GM23338 (cell line): ENCODE measurements around the gene SUGCT. TPM values are rescaled to one million over a fixed set of nuclear protein-coding genes. Genes with fewer than 3 reads are reported as not detected.

ENCODE experiments used
- ATAC-seq: fragments of 200-7000 bp; cut with Tn5 transposase; 3 replicates; pipeline ENCODE4 v1.9.1; 2020
- DNase-seq: peaks from one replicate; pipeline ENCODE4 v3.0.0-alpha.2; 2015; ENCODE audit warnings: low spot score
- H2AFZ ChIP-seq: fragments of 200-600 bp; sonication (generic); 2 replicates; pipeline ENCODE4 v1.8.0; 2016; ENCODE audit warnings: antibody characterized with exemption, mild to moderate bottlenecking, moderate library complexity
- H3F3A ChIP-seq: fragments of 200-600 bp; sonication (generic); replicated peaks from 2 replicates; pipeline ENCODE4 v1.8.0; 2017; ENCODE audit warnings: antibody characterized with exemption, mixed run types, low read depth
- H3K27ac ChIP-seq: fragments of 200-600 bp; sonication (generic); 2 replicates; pipeline ENCODE4 v1.6.1; 2016; ENCODE audit warnings: low read depth
- H3K27me3 ChIP-seq: fragments of 200-600 bp; sonication (generic); 2 replicates; pipeline ENCODE4 v1.8.0; 2016; ENCODE audit warnings: mild to moderate bottlenecking, mixed run types, moderate library complexity; ENCODE audit not compliant: insufficient read depth
- H3K36me3 ChIP-seq: fragments of 200-600 bp; sonication (generic); 2 replicates; pipeline ENCODE4 v1.8.0; 2016; ENCODE audit warnings: mild to moderate bottlenecking; ENCODE audit not compliant: insufficient read depth
- H3K4me1 ChIP-seq: fragments of 200-600 bp; sonication (generic); 2 replicates; pipeline ENCODE4 v1.8.0; 2016; ENCODE audit warnings: mild to moderate bottlenecking, moderate library complexity; ENCODE audit not compliant: insufficient read depth
- H3K4me2 ChIP-seq: fragments of 200-600 bp; sonication (generic); 2 replicates; pipeline ENCODE4 v1.7.1; 2017; ENCODE audit warnings: mixed run types
- H3K4me3 ChIP-seq: fragments of 200-600 bp; sonication (generic); 2 replicates; pipeline ENCODE4 v1.6.1; 2016; ENCODE audit warnings: mixed run types
- H3K79me2 ChIP-seq: fragments of 200-600 bp; sonication (generic); replicated peaks from 2 replicates; pipeline ENCODE4 v1.8.0; 2017; ENCODE audit warnings: mild to moderate bottlenecking; ENCODE audit not compliant: insufficient read depth
- H3K9me2 ChIP-seq: fragments of 200-600 bp; sonication (generic); 2 replicates; pipeline ENCODE4 v1.8.0; 2017; ENCODE audit not compliant: insufficient read depth
- H4K20me1 ChIP-seq: fragments of 200-600 bp; sonication (generic); replicated peaks from 2 replicates; pipeline ENCODE4 v1.8.0; 2017; ENCODE audit warnings: mild to moderate bottlenecking; ENCODE audit not compliant: insufficient read depth
- H3K27ac Mint-ChIP-seq: 2 replicates; pipeline ENCODE4 v1.8.0; 2020; ENCODE audit warnings: inconsistent platforms, mild to moderate bottlenecking, moderate library complexity, mixed read lengths
- H3K27me3 Mint-ChIP-seq: 3 replicates; pipeline ENCODE4 v1.8.0; 2022; ENCODE audit warnings: low read depth, mild to moderate bottlenecking, moderate library complexity, mixed read lengths, inconsistent platforms; ENCODE audit not compliant: insufficient read depth, poor library complexity
- H3K36me3 Mint-ChIP-seq: 3 replicates; pipeline ENCODE4 v1.8.0; 2021; ENCODE audit warnings: low read depth, mild to moderate bottlenecking, inconsistent platforms, moderate library complexity, mixed read lengths
- H3K4me1 Mint-ChIP-seq: 3 replicates; pipeline ENCODE4 v1.8.0; 2020; ENCODE audit warnings: mild to moderate bottlenecking, inconsistent platforms, mixed read lengths
- H3K4me3 Mint-ChIP-seq: 3 replicates; pipeline ENCODE4 v1.8.0; 2021; ENCODE audit warnings: moderate library complexity, mild to moderate bottlenecking, inconsistent platforms, mixed read lengths
- H3K9me3 Mint-ChIP-seq: 3 replicates; pipeline ENCODE4 v1.8.0; 2020; ENCODE audit warnings: moderate library complexity, mild to moderate bottlenecking, inconsistent platforms, mixed read lengths
- polyA plus RNA-seq: library from polyadenylated mRNA; unstranded; fragments of >200 nt; fragmentation: Nextera tagmentation; extraction: Ambion mirVana; gene quantifications from 2 replicates; pipeline ENCODE4 v1.2.1, GENCODE V29; 2016
- total RNA-seq: library from RNA; depleted of rRNA; stranded (reverse); fragments of >200 nt; shearing (Covaris generic); gene quantifications from 2 replicates; pipeline ENCODE4 v1.2.3, GENCODE V29; 2014
- TF ChIP-seq, protein P1 (sequence below): fragments of 250-450 bp; sonication (Bioruptor Pico); IDR thresholded peaks from 2 replicates; pipeline ENCODE4 v1.5.0; 2020; ENCODE audit warnings: mild to moderate bottlenecking, moderate library complexity
- TF ChIP-seq, protein P2 (sequence below), 2 experiments: fragments of 200-600 bp in 1 of 2; sonication (generic) in 1 of 2; conservative IDR thresholded peaks; 2 replicates each; pipeline versions ENCODE4 v1.5.1 to v1.6.1; 2016 to 2017; ENCODE audit warnings: antibody characterized with exemption in 2 of 2, low read depth in 2 of 2, mild to moderate bottlenecking in 2 of 2, moderate library complexity in 1 of 2

Gene SUGCT
- total and polyA plus RNA-seq, 2 experiments from 2014 or later: 4.2 to 5.6 TPM

DNA sequence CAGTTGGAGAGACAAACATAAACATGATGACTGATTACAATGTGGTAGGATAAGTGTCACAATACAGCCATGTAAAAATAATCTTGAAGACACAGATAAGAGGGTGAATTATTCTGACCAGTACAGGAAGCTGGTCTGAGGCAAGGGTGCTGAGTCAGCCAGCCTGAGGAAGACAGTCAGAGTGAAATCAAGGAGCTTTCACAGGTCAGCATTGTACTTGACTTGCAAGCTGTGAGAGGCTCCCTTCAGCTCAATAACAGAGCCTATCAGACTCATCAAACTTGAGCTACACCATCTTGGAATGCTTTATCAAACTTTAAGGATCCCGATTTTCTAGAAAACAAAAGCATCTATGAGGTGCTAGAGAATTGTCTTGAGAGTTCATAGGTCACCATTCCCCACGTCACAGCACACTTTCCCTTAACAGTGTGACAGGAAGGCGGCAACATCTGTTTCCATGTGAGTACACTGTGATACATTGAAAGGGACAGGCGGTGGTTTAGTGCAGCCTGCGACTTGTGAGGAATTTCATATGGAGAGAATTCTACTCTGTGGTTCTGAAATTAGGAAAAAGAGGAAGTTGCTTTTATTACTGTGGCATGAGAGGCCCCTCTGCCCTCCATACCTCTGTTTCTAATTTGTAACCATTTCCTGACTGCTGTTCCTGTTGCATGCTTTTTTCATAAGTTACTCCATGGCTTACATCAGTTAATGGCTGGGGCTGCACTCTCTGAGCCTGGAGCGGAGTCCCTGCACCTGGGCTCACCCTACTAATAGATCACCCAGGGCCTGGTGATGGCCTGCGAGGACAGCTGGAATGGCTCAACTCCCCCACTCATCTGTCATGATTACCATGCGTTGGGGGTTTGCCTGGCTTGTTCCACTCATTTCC is 417.1 kb downstream of the SUGCT start:
- Histone ChIP-seq H3K27ac (no peak overlapping the region), H3K27me3 (no peaks in the 10 kb centered on the region), H2AFZ (no peak overlapping the region), H3K4me2 (no peak overlapping the region), H3K4me1 (peaks cover 7% of the 10 kb centered on the region; the same call in 1 of the 2 replicates), H3K4me3 (no peak overlapping the region), H3F3A (no peaks in the 10 kb centered on the region), H3K36me3 (no peaks in the 10 kb centered on the region), H3K79me2 (no peaks in the 10 kb centered on the region), H3K9me2 (no peaks in the 10 kb centered on the region), H4K20me1 (no peaks in the 10 kb centered on the region)
- no peak overlapping the region for H3K4me3 Mint-ChIP-seq
- TF ChIP-seq, protein P1, sequence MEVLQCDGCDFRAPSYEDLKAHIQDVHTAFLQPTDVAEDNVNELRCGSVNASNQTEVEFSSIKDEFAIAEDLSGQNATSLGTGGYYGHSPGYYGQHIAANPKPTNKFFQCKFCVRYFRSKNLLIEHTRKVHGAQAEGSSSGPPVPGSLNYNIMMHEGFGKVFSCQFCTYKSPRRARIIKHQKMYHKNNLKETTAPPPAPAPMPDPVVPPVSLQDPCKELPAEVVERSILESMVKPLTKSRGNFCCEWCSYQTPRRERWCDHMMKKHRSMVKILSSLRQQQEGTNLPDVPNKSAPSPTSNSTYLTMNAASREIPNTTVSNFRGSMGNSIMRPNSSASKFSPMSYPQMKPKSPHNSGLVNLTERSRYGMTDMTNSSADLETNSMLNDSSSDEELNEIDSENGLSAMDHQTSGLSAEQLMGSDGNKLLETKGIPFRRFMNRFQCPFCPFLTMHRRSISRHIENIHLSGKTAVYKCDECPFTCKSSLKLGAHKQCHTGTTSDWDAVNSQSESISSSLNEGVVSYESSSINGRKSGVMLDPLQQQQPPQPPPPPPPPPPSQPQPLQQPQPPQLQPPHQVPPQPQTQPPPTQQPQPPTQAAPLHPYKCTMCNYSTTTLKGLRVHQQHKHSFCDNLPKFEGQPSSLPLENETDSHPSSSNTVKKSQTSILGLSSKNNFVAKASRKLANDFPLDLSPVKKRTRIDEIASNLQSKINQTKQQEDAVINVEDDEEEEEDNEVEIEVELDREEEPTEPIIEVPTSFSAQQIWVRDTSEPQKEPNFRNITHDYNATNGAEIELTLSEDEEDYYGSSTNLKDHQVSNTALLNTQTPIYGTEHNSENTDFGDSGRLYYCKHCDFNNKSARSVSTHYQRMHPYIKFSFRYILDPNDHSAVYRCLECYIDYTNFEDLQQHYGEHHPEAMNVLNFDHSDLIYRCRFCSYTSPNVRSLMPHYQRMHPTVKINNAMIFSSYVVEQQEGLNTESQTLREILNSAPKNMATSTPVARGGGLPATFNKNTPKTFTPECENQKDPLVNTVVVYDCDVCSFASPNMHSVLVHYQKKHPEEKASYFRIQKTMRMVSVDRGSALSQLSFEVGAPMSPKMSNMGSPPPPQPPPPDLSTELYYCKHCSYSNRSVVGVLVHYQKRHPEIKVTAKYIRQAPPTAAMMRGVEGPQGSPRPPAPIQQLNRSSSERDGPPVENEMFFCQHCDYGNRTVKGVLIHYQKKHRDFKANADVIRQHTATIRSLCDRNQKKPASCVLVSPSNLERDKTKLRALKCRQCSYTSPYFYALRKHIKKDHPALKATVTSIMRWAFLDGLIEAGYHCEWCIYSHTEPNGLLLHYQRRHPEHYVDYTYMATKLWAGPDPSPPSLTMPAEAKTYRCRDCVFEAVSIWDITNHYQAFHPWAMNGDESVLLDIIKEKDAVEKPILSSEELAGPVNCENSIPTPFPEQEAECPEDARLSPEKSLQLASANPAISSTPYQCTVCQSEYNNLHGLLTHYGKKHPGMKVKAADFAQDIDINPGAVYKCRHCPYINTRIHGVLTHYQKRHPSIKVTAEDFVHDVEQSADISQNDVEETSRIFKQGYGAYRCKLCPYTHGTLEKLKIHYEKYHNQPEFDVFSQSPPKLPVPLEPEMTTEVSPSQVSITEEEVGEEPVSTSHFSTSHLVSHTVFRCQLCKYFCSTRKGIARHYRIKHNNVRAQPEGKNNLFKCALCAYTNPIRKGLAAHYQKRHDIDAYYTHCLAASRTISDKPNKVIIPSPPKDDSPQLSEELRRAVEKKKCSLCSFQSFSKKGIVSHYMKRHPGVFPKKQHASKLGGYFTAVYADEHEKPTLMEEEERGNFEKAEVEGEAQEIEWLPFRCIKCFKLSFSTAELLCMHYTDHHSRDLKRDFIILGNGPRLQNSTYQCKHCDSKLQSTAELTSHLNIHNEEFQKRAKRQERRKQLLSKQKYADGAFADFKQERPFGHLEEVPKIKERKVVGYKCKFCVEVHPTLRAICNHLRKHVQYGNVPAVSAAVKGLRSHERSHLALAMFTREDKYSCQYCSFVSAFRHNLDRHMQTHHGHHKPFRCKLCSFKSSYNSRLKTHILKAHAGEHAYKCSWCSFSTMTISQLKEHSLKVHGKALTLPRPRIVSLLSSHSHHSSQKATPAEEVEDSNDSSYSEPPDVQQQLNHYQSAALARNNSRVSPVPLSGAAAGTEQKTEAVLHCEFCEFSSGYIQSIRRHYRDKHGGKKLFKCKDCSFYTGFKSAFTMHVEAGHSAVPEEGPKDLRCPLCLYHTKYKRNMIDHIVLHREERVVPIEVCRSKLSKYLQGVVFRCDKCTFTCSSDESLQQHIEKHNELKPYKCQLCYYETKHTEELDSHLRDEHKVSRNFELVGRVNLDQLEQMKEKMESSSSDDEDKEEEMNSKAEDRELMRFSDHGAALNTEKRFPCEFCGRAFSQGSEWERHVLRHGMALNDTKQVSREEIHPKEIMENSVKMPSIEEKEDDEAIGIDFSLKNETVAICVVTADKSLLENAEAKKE: no peak
- TF ChIP-seq, protein P2, sequence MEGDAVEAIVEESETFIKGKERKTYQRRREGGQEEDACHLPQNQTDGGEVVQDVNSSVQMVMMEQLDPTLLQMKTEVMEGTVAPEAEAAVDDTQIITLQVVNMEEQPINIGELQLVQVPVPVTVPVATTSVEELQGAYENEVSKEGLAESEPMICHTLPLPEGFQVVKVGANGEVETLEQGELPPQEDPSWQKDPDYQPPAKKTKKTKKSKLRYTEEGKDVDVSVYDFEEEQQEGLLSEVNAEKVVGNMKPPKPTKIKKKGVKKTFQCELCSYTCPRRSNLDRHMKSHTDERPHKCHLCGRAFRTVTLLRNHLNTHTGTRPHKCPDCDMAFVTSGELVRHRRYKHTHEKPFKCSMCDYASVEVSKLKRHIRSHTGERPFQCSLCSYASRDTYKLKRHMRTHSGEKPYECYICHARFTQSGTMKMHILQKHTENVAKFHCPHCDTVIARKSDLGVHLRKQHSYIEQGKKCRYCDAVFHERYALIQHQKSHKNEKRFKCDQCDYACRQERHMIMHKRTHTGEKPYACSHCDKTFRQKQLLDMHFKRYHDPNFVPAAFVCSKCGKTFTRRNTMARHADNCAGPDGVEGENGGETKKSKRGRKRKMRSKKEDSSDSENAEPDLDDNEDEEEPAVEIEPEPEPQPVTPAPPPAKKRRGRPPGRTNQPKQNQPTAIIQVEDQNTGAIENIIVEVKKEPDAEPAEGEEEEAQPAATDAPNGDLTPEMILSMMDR (conservative IDR thresholded peaks at IDR 0.05; ENCODE audit: low read depth in 2 of 2): no peak
- H3K4me1 Mint-ChIP-seq: peaks cover 8% of the 10 kb centered on the region
- no peaks in the 10 kb centered on the region for H3K36me3 Mint-ChIP-seq
- DNase-seq (no peak), ATAC-seq (no peak; the same call in 1 of the 3 replicates)
- H3K9me3 Mint-ChIP-seq: no peaks in the 10 kb centered on the region
- H3K27me3 Mint-ChIP-seq: no peaks in the 10 kb centered on the region
- H3K27ac Mint-ChIP-seq: peak overlapping the region; percentile 84
